Fibroblast of skin of right biceps (primary cell): ENCODE measurements around the gene AGL.
"Not testable (repeated sequence)": the region's sequence is repeated elsewhere in the genome, so short reads cannot be mapped to it uniquely, and the experiment has no call there.

Experiments
- DNase-seq: peaks from one replicate; pipeline ENCODE4 v3.0.0-alpha.2; 2013

The AGL gene

DNA sequence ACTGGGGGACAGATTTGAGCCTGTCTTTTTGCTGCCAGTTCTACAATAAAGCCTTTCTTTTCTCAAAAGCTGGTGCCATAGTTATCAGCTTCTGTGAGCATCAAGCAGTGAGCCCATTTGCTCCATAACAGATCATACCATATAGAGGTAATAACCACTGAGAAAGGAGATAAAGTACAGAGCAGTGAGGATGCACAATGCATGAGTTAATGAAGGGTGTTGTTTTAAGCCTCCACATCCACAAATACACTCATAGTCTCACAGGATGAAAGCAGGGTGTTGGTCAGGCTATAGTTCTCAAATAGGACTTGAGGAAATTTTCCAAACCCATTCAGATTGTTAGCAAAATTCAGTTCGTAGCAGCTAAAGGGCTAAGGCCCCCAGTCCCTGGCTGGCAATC lies 94.0 kb downstream of the AGL start:
- no peak for DNase-seq

DNA sequence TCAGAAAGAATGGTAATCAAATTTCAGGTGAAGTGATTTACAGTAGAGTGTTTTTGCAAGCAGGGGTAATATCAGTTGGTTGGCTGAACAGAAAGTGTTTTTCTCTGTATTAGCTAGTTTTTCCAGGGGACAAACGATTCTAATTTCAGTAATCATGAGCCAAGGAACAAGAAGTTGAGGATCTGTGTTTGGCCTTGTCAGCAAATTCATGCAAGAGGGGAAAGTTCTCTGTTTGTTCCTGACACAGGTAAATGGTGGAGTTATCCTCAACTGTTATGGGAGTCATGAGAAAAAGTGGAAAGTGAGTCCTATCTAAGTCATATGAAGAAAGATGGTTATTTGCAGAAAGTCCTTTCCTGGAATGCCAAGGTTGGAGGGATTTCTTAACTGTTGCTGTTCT lies 95.0 kb downstream of the AGL start:
- DNase-seq = no peak

DNA sequence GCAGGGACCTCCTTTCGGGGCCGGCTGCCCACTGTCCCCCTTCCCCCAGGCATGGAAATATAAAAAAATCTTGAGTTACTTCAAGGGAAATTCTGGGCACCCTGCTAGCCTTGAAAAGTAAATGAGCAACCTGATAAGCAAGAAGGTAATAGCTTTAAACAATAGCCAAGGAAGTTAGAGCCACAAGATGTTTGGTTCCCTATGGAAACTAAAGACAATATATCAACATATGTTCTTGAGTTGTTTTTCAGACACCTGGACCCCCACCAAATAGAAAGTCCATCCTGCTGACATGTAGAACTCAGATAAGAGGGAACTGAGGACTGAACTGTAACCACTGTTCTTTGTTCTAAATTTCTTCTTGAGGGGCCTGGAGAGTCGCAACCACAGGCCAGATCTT lies 100.3 kb downstream of the AGL start:
- DNase-seq = no peak

DNA sequence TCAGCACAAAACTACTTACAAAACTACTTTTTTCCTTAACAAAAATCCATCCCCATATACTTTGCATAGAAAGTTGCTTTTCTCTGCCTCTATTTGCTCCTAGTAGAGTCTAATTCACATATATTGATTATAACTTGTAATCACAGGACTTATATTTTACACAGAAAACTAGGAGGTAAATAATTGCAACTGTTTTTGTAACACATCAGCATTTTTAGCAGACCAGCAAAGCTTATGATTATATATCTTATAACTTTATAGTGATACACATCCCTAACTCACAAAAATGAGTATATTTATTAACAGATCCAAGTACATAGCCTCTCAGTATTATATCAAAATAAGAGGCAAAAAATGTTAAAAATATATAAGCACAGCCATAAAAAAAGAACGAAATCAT lies 102.4 kb downstream of the AGL start:
- DNase-seq = no peak

DNA sequence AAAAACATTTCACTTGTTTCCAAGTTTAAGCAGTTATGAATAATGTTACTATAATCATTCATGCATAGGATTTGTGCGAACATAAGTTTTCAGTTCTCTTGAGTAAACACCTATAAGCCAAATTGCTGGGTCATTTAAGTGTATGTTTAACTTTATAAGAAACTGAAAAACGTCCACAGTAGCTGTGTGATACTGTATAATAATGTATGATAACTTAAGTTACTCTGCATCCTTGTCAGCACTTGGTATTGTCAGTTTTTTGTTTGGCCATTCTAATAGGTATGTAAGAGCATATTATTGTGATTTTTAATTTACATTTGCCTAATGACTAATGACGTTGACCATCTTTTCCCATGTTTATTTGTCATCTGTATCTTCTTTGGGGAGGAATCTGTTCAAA lies 105.2 kb downstream of the AGL start:
- no peak for DNase-seq

DNA sequence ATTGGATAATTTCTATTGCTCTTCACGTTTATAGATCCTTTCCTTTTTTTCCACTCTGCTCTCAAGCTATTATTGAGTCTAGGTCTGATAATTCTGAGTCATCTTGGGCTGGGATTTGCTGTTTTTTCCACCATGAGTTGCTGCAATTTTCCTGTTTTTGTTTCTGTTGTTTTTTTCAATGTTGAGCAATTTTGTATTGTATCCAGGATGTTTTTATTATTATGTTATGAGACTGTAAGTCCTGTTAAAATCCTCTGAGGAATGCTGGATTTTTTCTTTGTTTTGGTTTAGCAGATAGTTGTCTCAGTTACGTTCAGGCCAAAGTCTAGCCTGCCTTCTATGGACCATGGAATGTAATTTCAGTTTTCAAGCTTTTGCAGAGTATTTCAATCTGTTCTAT lies 106.6 kb downstream of the AGL start:
- no peak for DNase-seq

DNA sequence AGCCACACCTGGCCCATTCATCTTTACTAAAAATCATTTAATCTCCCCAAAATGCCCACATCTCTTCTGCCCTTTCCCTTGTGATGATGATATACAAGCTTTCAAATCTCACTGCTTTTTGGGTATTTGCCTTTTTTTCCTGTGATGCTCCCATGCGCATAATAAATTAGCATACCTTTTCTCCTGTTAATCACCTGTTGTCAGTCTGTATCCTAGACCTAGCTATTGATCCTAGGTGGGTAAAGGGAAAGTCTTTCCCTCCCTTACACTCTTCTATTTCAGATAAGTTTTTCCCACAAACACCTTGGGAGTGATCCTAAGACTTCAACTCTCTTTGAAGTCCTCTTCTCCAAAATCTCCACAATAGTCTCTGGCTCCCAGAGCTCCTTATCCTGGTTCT lies 107.7 kb downstream of the AGL start:
- DNase-seq = no peak

GRCh38 chr1:99959189-99959705 lies 109.1 kb downstream of the AGL start:
- DNase-seq = not testable (repeated sequence)

DNA sequence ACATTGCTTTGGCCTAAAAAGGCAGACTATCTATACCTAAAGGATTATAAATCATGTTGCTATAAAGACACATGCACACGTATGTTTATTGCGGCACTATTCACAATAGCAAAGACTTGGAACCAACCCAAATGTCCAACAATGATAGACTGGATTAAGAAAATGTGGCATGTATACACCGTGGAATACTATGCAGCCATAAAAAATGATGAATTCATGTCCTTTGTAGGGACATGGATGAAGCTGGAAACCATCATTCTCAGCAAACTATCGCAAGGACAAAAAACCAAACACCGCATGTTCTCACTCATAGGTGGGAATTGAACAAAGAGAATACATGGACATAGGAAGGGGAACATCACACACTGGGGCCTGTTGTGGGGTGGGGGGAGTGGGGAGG lies 110.1 kb downstream of the AGL start:
- not testable (repeated sequence) for DNase-seq

DNA sequence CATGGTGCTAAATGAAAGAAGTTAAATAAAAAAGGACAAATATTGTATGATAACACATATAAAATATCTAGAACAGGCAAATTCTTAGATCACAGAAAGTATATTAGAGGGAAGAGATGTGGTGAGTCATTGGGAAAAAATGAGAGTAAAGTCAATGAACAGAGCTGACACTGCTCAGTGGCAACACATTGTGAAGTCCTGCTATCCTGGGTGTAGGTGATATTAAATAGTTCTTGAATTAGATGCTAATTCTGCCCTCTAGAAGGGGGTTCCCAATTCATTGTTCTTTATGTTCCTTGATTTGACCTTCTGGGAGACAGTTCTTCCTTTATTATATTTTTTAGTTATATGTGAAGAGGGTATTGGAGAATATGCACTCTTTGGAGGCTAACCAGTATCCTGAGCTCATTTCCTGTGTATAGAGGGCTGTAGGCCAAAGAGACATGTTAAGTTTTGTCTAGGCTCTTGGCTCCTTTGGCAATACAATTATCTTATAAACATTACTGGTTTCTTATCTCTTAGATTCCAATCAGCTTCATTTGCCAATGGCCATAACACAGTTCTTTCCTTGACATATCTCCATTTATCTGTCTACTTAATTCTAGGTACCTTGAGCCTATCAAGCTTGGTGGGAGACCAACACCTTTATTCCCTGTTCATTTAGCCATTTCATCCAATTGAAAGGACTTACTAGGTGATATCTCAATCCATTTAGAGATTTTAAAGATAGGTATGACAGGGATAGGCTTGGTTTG lies 113.1 kb downstream of the AGL start:
- DNase-seq = peak; percentile 74

- DNase-seq = no peak
Observed at GRCh38 chr1:99964806-99965205, 114.6 kb downstream of the AGL start.

- no peak for DNase-seq
Observed at GRCh38 chr1:99965646-99966375, 115.7 kb downstream of the AGL start.

- DNase-seq = no peak
Observed at GRCh38 chr1:99968214-99968613, 118.1 kb downstream of the AGL start.

DNA sequence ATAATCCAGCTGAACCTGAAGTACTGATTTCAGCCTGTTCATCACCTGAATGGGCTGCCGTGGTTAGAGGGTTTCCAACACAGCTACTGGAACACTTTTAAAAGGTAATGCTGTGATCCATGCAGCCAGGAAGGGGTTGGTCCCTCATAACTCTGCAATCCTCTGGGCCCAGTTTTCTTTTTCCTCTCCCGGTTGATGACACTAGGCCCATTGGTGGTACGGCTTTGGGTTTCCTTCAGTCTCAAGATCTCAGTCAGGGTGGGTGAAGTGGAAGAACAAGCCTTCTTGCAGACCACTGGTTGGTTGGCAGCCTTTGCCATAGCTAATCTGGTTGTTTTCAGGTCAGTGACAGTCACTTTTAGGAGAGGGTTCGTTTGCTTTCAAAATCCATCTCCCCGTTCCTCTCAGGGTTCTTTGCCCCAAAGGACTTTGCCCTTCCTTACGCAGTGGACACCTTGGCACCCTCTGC lies 119.1 kb downstream of the AGL start:
- DNase-seq = no peak

DNA sequence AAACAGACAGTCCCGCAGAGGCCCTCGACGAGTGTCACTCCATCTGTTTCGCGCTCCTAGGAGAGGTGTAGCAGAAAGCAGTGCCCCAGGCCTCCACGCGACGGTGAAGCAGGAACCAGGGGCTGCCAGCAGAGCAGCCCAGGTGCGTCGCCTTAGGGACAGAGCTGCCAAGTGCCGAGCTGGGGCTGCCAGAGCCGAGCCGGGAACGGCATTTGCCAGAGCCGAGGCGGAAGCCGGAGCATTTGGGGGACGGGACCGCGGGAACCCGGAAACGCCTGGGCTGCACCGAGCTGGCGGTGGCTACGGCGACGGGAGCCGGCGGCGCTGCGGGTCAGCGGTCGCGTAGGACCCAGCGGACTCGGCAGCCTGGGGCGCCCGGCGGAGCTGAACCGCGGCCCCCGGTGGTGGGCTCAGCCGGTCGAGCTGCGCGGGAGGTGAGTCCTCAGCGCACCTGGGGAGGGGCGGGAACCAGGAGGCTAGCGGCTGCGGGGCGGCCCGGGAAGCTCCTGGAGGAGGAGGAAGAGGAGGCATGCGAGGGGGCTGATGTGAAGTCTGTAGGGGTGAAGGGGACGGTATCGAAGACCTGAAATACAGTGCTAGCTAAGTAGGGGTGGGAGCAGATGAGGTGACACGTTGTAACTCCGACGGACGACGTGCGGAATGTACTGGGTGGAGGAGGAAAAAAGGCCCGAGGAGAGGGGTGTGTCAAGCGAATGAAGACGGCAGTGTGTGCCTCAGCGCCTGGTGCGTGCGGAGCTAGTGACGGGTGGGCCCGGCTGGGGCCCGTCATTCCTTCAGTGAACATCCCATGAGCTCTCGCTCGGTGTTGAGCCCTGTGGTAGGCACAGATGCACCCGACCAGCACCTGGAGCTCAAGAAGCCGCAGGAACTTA lies 119.8 kb downstream of the AGL start, which contains the start of gene SLC35A3:
TSS of gene SLC35A3 (plus strand) at position 268 of the 893 bp plus-strand sequence. CDS start 23,559 bp downstream, outside the sequence.
- peak; percentile 74 for DNase-seq

GRCh38 chr1:99970713-99971255 lies 120.6 kb downstream of the AGL start:
- DNase-seq = no peak

- not testable (repeated sequence) for DNase-seq
Observed at GRCh38 chr1:99972066-99972465, 121.9 kb downstream of the AGL start.
